Activated naive CD4-positive, alpha-beta T cell treated with anti-CD3 and anti-CD28 coated beads for 36 hours (primary cell): Measurements from ENCODE around the gene RAF1. TPM values are rescaled to one million over a fixed set of nuclear protein-coding genes. Genes with fewer than 3 reads are reported as not detected.
"Not testable (repeated sequence)": the region's sequence is repeated elsewhere in the genome, so short reads cannot be mapped to it uniquely, and the experiment has no call there.

Experiments
- CTCF ChIA-PET: fragments of 350-600 bp; sonication (Branson Sonifier 250); formaldehyde crosslinking; loops from one replicate; lab custom pipeline; 2021; ENCODE audit warnings: antibody characterized with exemption; lab: Charles Lee
- DNase-seq: peaks from one replicate; pipeline ENCODE4 v3.0.0-alpha.2; 2020
- H3K27ac Mint-ChIP-seq: one replicate; pipeline ENCODE4 v1.8.0; 2021; ENCODE audit warnings: mild to moderate bottlenecking, mixed read lengths
- H3K27me3 Mint-ChIP-seq: one replicate; pipeline ENCODE4 v1.8.0; 2021; ENCODE audit warnings: low read depth, mixed read lengths
- H3K36me3 Mint-ChIP-seq: one replicate; pipeline ENCODE4 v1.8.0; 2021; ENCODE audit warnings: low read depth, mixed read lengths
- H3K4me1 Mint-ChIP-seq: one replicate; pipeline ENCODE4 v1.8.0; 2021; ENCODE audit warnings: low read depth, mixed read lengths
- H3K4me3 Mint-ChIP-seq: one replicate; pipeline ENCODE4 v1.8.0; 2021; ENCODE audit warnings: mild to moderate bottlenecking, moderate library complexity, mixed read lengths
- H3K9me3 Mint-ChIP-seq: one replicate; pipeline ENCODE4 v1.8.0; 2021; ENCODE audit warnings: mixed read lengths
- intact Hi-C: fragments of 100-400 bp; cut with micrococcal nuclease; formaldehyde crosslinking; loops from one replicate; pipeline ENCODE4 v1.15.1; 2023
- total RNA-seq, 2 experiments: library from RNA; stranded (reverse); gene quantifications; one replicate each; pipeline ENCODE4 v1.2.3, GENCODE V29; 2021

The RAF1 gene
- total RNA-seq, 2 experiments from 2014 or later = 62.5 to 68.5 TPM

- H3K27me3 Mint-ChIP-seq, H3K36me3 Mint-ChIP-seq, CTCF ChIA-PET, H3K4me1 Mint-ChIP-seq, H3K27ac Mint-ChIP-seq, intact Hi-C loops, DNase-seq, H3K4me3 Mint-ChIP-seq, H3K9me3 Mint-ChIP-seq: not testable (repeated sequence)
Measured at GRCh38 chr3:12673956-12674736, 10.2 kb upstream of the RAF1 start.

DNA sequence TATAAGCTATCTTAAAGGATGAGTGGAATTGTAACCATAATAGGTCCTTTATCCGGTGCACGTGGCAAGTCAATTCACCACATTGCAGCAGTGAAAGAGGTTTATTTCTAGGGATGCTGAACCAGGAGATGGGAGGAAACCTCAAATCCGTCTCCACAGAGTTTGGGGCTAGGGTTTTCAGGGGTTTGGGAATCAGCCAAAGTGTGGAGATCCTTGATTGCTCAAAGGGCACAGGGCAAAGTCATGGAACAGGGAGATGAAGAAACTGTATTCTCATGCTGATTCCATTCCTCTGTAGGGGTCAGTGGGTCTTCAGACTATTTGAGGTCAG is 7.2 kb upstream of the RAF1 start:
- Mint-ChIP-seq H3K4me3 (no peak overlapping the region), H3K4me1 (no peaks in the 10 kb centered on the region), H3K27me3 (no peaks in the 10 kb centered on the region), H3K27ac (no peak overlapping the region), H3K36me3 (no peaks in the 10 kb centered on the region), H3K9me3 (no peaks in the 10 kb centered on the region)
- CTCF ChIA-PET = no interaction called here
- intact Hi-C loops = no loop called here
- no peak for DNase-seq

GRCh38 chr3:12670365-12671119 is 6.6 kb upstream of the RAF1 start:
- no peak for DNase-seq
- no peaks in the 10 kb centered on the region for H3K4me1 Mint-ChIP-seq
- no peak overlapping the region for H3K27ac Mint-ChIP-seq
- no peak overlapping the region for H3K4me3 Mint-ChIP-seq
- CTCF ChIA-PET = no interaction called here
- intact Hi-C loops = no loop called here
- H3K36me3 Mint-ChIP-seq = no peaks in the 10 kb centered on the region
- H3K27me3 Mint-ChIP-seq = no peaks in the 10 kb centered on the region
- no peaks in the 10 kb centered on the region for H3K9me3 Mint-ChIP-seq

- Mint-ChIP-seq H3K27ac (peak overlapping the region; percentile 98), H3K4me3 (peak overlapping the region; percentile 82), H3K36me3 (peaks cover 5% of the 10 kb centered on the region), H3K4me1 (peaks cover 34% of the 10 kb centered on the region), H3K9me3 (no peaks in the 10 kb centered on the region), H3K27me3 (no peaks in the 10 kb centered on the region)
- intact Hi-C loops = loop anchor here (5.0 to 10.0 kb wide), 6 partner anchors 36 to 1391 kb away; partner anchors contain the start of genes ATG7 and NUP210
- peak; percentile 37 for DNase-seq
- CTCF ChIA-PET = interaction anchor here (1.0 to 1.2 kb wide), 2 partner anchors 43 to 45 kb away, joined by 3 read pairs; no protein-coding TSS in a partner anchor
Measured at GRCh38 chr3:12663401-12663935, 449 bp downstream of the RAF1 start.

- Mint-ChIP-seq H3K27me3 (no peaks in the 10 kb centered on the region), H3K9me3 (no peaks in the 10 kb centered on the region), H3K4me3 (peak overlapping the region; percentile 82), H3K27ac (peak overlapping the region; percentile 91), H3K4me1 (peaks cover 37% of the 10 kb centered on the region), H3K36me3 (peaks cover 5% of the 10 kb centered on the region)
- intact Hi-C loops = loop anchor here (5.0 to 10.0 kb wide), 6 partner anchors 35 to 1390 kb away; partner anchors contain the start of genes ATG7 and NUP210
- peak; percentile 55 for DNase-seq
- CTCF ChIA-PET = no interaction called here
Measured at GRCh38 chr3:12662593-12663400, 1.1 kb downstream of the RAF1 start.

DNA sequence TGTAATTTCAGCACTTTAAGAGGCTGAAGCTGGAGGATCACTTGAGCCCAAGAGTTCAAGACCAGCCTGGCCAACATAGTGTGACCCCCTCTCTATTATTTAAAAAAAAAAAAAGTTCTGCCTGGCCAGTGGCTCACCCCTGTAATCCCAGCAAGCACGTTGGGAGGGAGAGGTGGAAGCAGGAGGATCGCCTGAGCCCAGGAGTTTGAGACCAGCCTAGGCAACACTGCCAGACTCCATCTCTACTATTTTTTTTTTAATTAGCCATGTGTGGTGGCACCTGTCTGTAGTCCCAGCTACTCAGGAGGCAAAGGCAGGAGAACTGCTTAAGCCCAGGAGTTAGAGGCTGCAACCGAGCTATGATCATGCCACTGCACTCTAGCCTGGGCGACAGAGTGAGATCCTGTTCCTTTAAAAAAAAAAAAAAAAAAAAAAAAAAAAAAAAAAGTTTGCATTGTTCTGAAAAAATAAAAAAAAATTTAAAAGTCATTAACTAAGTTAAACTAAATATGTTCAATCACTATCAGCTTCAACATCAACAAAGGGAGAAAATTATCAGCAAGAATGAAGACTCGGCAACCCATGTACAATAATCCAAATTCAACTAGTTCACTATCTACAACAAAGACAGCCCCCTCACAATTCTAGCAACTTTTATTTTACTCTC is 1.9 kb downstream of the RAF1 start:
- intact Hi-C loops = loop anchor here (5.0 to 10.0 kb wide), 6 partner anchors 35 to 1390 kb away; partner anchors contain the start of genes ATG7 and NUP210
- DNase-seq = no peak
- no peaks in the 10 kb centered on the region for H3K9me3 Mint-ChIP-seq
- peak overlapping the region; percentile 82 for H3K4me3 Mint-ChIP-seq
- no peaks in the 10 kb centered on the region for H3K27me3 Mint-ChIP-seq
- peak overlapping the region; percentile 91 for H3K27ac Mint-ChIP-seq
- H3K4me1 Mint-ChIP-seq = peaks cover 42% of the 10 kb centered on the region
- peaks cover 5% of the 10 kb centered on the region for H3K36me3 Mint-ChIP-seq
- CTCF ChIA-PET = no interaction called here

DNA sequence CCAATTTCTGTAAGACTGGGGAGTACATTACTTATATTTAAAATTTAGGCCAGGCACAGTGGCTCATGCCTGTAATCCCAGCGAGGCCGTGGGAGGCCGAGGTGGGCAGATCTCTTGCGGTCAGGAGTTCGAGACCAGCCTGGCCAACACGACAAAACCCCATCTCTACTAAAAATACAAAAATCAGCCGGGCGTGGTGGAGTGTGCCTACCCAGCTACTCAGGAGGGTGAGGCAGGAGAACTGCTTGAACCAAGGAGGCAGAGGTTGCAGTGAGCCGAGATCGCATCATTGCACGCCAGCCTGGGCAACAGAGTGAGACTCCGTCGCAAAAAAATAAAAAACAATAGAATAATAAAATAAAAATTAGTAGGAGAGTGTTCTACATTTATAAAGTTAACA is 2.5 kb downstream of the RAF1 start:
- H3K36me3 Mint-ChIP-seq, H3K27ac Mint-ChIP-seq, H3K9me3 Mint-ChIP-seq, CTCF ChIA-PET, H3K27me3 Mint-ChIP-seq, DNase-seq, H3K4me3 Mint-ChIP-seq: not testable (repeated sequence)
- H3K4me1 Mint-ChIP-seq = peaks cover 49% of the 10 kb centered on the region
- intact Hi-C loops = loop anchor here (5.0 to 10.0 kb wide), 6 partner anchors 34 to 1389 kb away; partner anchors contain the start of genes ATG7 and NUP210

GRCh38 chr3:12660196-12660595 is 3.7 kb downstream of the RAF1 start:
- Mint-ChIP-seq H3K4me1 (peaks cover 59% of the 10 kb centered on the region), H3K4me3 (no peak overlapping the region)

DNA sequence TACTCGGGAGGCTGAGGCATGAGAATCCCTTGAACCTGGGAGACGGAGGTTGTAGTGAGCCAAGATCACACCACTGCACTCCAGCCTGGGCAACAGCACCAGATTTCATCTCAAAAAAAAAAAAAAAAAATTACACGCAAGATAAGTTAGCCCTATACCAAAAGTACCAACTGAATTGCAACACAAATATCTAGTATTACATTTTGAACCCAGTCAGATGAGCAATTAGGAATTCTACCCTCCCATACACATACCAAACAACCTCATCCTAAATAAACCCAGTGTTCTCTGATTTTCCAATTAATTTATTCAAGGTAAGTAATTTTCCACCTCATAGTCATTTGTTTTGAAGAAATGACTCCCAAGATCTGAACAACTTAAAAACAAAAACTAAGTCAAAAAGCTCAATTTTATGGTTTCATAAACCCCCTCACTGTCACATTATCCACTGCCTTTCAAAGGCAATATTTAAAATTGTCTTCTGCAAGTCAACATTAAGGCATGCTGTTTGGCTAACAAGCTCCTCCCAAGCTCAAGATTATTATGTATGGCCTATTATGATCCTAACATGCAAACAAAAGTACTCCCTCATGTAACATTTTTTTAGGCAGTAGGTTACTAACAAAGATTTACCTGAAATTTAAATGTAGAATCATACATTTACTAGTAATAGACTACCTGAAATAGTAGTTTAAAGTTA is 4.5 kb downstream of the RAF1 start:
- intact Hi-C loops = loop anchor here (5.0 to 10.0 kb wide), 6 partner anchors 32 to 1387 kb away; partner anchors contain the start of genes ATG7 and NUP210
- H3K4me1 Mint-ChIP-seq = peaks cover 56% of the 10 kb centered on the region
- peaks cover 5% of the 10 kb centered on the region for H3K36me3 Mint-ChIP-seq
- no peaks in the 10 kb centered on the region for H3K9me3 Mint-ChIP-seq
- H3K27me3 Mint-ChIP-seq = no peaks in the 10 kb centered on the region
- CTCF ChIA-PET = interaction anchor here (0.6 to 0.8 kb wide), 3 partner anchors 30 to 184 kb away, joined by 3 read pairs; no protein-coding TSS in a partner anchor
- H3K27ac Mint-ChIP-seq = peak overlapping the region; percentile 51
- H3K4me3 Mint-ChIP-seq = no peak overlapping the region
- DNase-seq = no peak

More at GRCh38 chr3:12660196-12660595, 3.7 kb downstream of the RAF1 start:
- peaks cover 5% of the 10 kb centered on the region for H3K36me3 Mint-ChIP-seq
- H3K9me3 Mint-ChIP-seq = no peaks in the 10 kb centered on the region
- CTCF ChIA-PET = interaction anchor here (0.6 to 0.8 kb wide), 2 partner anchors 31 to 61 kb away, joined by 3 read pairs; no protein-coding TSS in a partner anchor
- H3K27ac Mint-ChIP-seq = no peak overlapping the region
- H3K27me3 Mint-ChIP-seq = no peaks in the 10 kb centered on the region
- no peak for DNase-seq
- intact Hi-C loops = loop anchor here (5.0 to 10.0 kb wide), 6 partner anchors 33 to 1388 kb away; partner anchors contain the start of genes ATG7 and NUP210

GRCh38 chr3:12658593-12659058 is 5.3 kb downstream of the RAF1 start:
- intact Hi-C loops = no loop called here
- peaks cover 57% of the 10 kb centered on the region for H3K4me1 Mint-ChIP-seq
- CTCF ChIA-PET = interaction anchor here (0.7 kb wide), 1 partner anchor 174 kb away, joined by 4 read pairs; the partner anchor contains the start of gene TSEN2
- no peak for DNase-seq
- no peaks in the 10 kb centered on the region for H3K27me3 Mint-ChIP-seq
- H3K4me3 Mint-ChIP-seq = no peak overlapping the region
- peak overlapping the region; percentile 41 for H3K27ac Mint-ChIP-seq
- H3K9me3 Mint-ChIP-seq = no peaks in the 10 kb centered on the region
- peaks cover 5% of the 10 kb centered on the region for H3K36me3 Mint-ChIP-seq
